HepG2 (cell line): ENCODE data around the gene SUOX. TPM values are rescaled to one million over a fixed set of nuclear protein-coding genes. Genes with fewer than 3 reads are reported as not detected.

Experiments
- AKAP8 ChIP-seq: sonication (generic); formaldehyde crosslinking; IDR thresholded peaks from 2 replicates; pipeline ENCODE4 v1.5.1; 2020; ENCODE audit warnings: mild to moderate bottlenecking, missing genetic modification reagents
- FOXA1 ChIP-seq, 2 experiments: fragments of 450-650 bp in 1 of 2; sonication (generic) in 1 of 2; formaldehyde crosslinking in 1 of 2; IDR thresholded peaks; 2 replicates each; pipeline versions ENCODE4 v1.4.0 to v1.6.1; 2016 to 2020; ENCODE audit warnings: missing genetic modification reagents in 1 of 2
- HOXA3 ChIP-seq: sonication (generic); formaldehyde crosslinking; IDR thresholded peaks from 2 replicates; pipeline ENCODE4 v1.5.0; 2020; ENCODE audit warnings: missing genetic modification reagents
- MXD1 ChIP-seq: sonication (generic); formaldehyde crosslinking; IDR thresholded peaks from 2 replicates; pipeline ENCODE4 v1.4.0; 2020; ENCODE audit warnings: mild to moderate bottlenecking, missing genetic modification reagents
- PAF1 ChIP-seq: IDR thresholded peaks from 2 replicates; pipeline ENCODE4 v1.6.1; 2016; ENCODE audit warnings: missing genetic modification reagents, missing compliant biosample characterization
- RBFOX2 ChIP-seq: fragments of 200-400 bp; formaldehyde crosslinking; IDR thresholded peaks from 2 replicates; pipeline ENCODE4 v1.6.1; 2017; ENCODE audit warnings: low read depth, mild to moderate bottlenecking, low read length
- TERF1 ChIP-seq: sonication (generic); formaldehyde crosslinking; IDR thresholded peaks from 2 replicates; pipeline ENCODE4 v1.8.0; 2022; ENCODE audit warnings: mild to moderate bottlenecking, missing genetic modification reagents, moderate library complexity
- ZBTB39 ChIP-seq: sonication (generic); formaldehyde crosslinking; IDR thresholded peaks from 2 replicates; pipeline ENCODE4 v1.5.0; 2020; ENCODE audit warnings: missing genetic modification reagents
- ZBTB7B ChIP-seq: sonication (generic); formaldehyde crosslinking; IDR thresholded peaks from 2 replicates; pipeline ENCODE4 v1.4.0; 2020; ENCODE audit warnings: missing genetic modification reagents
- ZNF10 ChIP-seq: sonication (generic); formaldehyde crosslinking; IDR thresholded peaks from 2 replicates; pipeline ENCODE4 v1.4.0; 2020; ENCODE audit warnings: mild to moderate bottlenecking, low read depth, missing genetic modification reagents, borderline replicate concordance
- polyA plus RNA-seq, 8 experiments: library from polyadenylated mRNA; depleted of rRNA in 3 of 8; stranded (reverse) in 7 of 8; unstranded in 1 of 8; fragments of >200 nt; fragmentation: Illumina TruSeq in 4 of 8; extraction: Trizol in 4 of 8; gene quantifications; 2 replicates each; pipeline versions ENCODE4 v1.2.1 to v1.2.3, GENCODE V29; 2011 to 2016; ENCODE audit warnings: low read depth in 4 of 8, missing spikeins in 1 of 8, mixed read lengths in 1 of 8; ENCODE audit not compliant: insufficient read depth in 1 of 8
- total RNA-seq, 5 experiments: library from RNA; depleted of rRNA; stranded (reverse); fragments of >200 nt; fragmentation: Illumina TruSeq; extraction: Trizol; gene quantifications; 2 replicates each; pipeline ENCODE4 v1.2.3, GENCODE V29; 2016; ENCODE audit warnings: low read depth in 1 of 5
- TF ChIP-seq, protein P1 (sequence below): sonication (generic); formaldehyde crosslinking; IDR thresholded peaks from 2 replicates; pipeline ENCODE4 v1.4.0; 2020; ENCODE audit warnings: missing genetic modification reagents
- TF ChIP-seq, protein P2 (sequence below): sonication (generic); formaldehyde crosslinking; IDR thresholded peaks from 2 replicates; pipeline ENCODE4 v1.5.0; 2020; ENCODE audit warnings: mild to moderate bottlenecking, missing genetic modification reagents, borderline replicate concordance

Gene SUOX
- total and polyA plus RNA-seq, 2 of the 13 experiments (the other 11 are each of a cell fraction or from before 2014, with no cell fraction given), result 23.9 to 25.9 TPM

GRCh38 chr12:55966408-55967281, 30.4 kb upstream of the SUOX start, which contains the start of gene CDK2 (continued):
- TF ChIP-seq FOXA1 (IDR thresholded peaks at IDR 0.05), result no peak
- no peak; the same call in 1 of the 2 replicates for TF ChIP-seq FOXA1 (CRISPR knock-in tag; IDR thresholded peaks at IDR 0.05)
- no peak for TF ChIP-seq ZBTB39 (CRISPR knock-in tag)
- TF ChIP-seq, protein P1, sequence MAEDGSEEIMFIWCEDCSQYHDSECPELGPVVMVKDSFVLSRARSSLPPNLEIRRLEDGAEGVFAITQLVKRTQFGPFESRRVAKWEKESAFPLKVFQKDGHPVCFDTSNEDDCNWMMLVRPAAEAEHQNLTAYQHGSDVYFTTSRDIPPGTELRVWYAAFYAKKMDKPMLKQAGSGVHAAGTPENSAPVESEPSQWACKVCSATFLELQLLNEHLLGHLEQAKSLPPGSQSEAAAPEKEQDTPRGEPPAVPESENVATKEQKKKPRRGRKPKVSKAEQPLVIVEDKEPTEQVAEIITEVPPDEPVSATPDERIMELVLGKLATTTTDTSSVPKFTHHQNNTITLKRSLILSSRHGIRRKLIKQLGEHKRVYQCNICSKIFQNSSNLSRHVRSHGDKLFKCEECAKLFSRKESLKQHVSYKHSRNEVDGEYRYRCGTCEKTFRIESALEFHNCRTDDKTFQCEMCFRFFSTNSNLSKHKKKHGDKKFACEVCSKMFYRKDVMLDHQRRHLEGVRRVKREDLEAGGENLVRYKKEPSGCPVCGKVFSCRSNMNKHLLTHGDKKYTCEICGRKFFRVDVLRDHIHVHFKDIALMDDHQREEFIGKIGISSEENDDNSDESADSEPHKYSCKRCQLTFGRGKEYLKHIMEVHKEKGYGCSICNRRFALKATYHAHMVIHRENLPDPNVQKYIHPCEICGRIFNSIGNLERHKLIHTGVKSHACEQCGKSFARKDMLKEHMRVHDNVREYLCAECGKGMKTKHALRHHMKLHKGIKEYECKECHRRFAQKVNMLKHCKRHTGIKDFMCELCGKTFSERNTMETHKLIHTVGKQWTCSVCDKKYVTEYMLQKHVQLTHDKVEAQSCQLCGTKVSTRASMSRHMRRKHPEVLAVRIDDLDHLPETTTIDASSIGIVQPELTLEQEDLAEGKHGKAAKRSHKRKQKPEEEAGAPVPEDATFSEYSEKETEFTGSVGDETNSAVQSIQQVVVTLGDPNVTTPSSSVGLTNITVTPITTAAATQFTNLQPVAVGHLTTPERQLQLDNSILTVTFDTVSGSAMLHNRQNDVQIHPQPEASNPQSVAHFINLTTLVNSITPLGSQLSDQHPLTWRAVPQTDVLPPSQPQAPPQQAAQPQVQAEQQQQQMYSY (CRISPR knock-in tag), result no peak
- TF ChIP-seq, protein P2, sequence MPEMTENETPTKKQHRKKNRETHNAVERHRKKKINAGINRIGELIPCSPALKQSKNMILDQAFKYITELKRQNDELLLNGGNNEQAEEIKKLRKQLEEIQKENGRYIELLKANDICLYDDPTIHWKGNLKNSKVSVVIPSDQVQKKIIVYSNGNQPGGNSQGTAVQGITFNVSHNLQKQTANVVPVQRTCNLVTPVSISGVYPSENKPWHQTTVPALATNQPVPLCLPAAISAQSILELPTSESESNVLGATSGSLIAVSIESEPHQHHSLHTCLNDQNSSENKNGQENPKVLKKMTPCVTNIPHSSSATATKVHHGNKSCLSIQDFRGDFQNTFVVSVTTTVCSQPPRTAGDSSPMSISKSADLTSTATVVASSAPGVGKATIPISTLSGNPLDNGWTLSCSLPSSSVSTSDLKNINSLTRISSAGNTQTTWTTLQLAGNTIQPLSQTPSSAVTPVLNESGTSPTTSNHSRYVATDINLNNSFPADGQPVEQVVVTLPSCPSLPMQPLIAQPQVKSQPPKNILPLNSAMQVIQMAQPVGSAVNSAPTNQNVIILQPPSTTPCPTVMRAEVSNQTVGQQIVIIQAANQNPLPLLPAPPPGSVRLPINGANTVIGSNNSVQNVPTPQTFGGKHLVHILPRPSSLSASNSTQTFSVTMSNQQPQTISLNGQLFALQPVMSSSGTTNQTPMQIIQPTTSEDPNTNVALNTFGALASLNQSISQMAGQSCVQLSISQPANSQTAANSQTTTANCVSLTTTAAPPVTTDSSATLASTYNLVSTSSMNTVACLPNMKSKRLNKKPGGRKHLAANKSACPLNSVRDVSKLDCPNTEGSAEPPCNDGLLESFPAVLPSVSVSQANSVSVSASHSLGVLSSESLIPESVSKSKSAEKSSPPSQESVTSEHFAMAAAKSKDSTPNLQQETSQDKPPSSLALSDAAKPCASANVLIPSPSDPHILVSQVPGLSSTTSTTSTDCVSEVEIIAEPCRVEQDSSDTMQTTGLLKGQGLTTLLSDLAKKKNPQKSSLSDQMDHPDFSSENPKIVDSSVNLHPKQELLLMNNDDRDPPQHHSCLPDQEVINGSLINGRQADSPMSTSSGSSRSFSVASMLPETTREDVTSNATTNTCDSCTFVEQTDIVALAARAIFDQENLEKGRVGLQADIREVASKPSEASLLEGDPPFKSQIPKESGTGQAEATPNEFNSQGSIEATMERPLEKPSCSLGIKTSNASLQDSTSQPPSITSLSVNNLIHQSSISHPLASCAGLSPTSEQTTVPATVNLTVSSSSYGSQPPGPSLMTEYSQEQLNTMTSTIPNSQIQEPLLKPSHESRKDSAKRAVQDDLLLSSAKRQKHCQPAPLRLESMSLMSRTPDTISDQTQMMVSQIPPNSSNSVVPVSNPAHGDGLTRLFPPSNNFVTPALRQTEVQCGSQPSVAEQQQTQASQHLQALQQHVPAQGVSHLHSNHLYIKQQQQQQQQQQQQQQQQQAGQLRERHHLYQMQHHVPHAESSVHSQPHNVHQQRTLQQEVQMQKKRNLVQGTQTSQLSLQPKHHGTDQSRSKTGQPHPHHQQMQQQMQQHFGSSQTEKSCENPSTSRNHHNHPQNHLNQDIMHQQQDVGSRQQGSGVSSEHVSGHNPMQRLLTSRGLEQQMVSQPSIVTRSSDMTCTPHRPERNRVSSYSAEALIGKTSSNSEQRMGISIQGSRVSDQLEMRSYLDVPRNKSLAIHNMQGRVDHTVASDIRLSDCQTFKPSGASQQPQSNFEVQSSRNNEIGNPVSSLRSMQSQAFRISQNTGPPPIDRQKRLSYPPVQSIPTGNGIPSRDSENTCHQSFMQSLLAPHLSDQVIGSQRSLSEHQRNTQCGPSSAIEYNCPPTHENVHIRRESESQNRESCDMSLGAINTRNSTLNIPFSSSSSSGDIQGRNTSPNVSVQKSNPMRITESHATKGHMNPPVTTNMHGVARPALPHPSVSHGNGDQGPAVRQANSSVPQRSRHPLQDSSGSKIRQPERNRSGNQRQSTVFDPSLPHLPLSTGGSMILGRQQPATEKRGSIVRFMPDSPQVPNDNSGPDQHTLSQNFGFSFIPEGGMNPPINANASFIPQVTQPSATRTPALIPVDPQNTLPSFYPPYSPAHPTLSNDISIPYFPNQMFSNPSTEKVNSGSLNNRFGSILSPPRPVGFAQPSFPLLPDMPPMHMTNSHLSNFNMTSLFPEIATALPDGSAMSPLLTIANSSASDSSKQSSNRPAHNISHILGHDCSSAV, result no peak
- no peak for TF ChIP-seq TERF1
- TF ChIP-seq HOXA3 (CRISPR knock-in tag), result no peak
- no peak for TF ChIP-seq MXD1 (CRISPR knock-in tag)
- TF ChIP-seq ZNF10 (CRISPR knock-in tag), result no peak
- no peak for TF ChIP-seq PAF1 (CRISPR knock-in tag)
- TF ChIP-seq ZBTB7B (CRISPR knock-in tag), result no peak
- no peak for TF ChIP-seq AKAP8 (CRISPR knock-in tag)
- TF ChIP-seq RBFOX2, result peak; percentile 67
